ENCODE data around the gene SH2D5.

SH2D5 gene

DNA sequence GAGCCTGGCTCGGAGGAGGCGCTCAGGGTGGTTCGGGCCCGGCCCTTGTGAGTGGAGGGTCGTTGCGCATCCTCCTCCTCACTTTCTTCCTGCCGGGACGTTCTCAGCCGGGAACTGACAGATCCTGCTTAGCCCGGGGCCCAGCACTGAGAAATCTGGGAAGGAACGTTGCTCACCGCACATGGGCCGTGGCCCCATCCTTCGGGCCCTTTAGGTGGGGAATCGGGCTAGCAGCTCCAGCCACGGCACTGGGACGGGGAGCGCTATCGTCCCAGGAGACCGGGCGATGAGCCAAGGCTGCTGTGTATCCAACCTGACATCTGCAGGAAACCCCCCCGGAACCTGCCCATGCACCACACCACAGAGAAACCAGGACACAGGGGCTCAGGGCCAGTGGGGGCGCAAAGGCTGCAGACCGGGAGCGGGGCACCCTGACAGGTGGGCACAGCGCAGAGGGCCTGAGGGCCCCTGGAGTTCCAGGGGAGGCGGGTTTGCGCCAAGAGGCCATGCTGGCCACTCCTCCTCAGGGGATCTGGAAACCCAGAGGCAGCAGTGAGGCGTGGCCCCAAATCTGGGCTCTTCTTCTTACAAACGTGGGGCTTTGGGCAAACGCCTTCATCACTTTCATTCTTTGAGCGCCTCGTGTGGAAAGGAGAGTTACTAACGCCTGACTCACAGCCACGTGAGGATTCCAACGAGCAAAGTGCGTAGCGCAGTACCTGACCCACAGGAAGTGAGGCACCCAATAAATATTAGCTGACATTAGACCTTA lies at the start of gene SH2D5:
TSS of gene SH2D5 (minus strand) at position 116 of the 772 bp plus-strand sequence. CDS start 4,659 bp downstream, outside the sequence.
- peak; percentile 22 for DNase-seq

DNA sequence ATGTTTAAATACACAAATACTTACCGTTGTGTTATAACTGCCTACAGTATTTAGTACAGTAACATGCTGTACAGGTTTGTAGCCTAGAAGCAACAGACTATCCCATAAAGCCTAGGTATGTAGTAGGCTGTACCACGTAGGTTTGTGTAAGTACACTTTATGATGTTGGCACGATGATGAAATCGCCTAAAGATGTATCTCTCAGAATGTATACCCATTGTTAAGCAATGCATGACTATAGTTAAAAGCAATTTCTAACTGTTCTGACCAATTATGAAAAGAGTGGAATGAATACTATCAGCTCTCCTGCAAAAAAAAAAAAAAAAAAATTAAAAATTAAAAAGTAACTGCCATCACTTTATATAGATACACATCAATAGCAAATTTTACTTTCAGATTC lies 43.2 kb upstream of the SH2D5 start:
- DNase-seq: no peak

DNA sequence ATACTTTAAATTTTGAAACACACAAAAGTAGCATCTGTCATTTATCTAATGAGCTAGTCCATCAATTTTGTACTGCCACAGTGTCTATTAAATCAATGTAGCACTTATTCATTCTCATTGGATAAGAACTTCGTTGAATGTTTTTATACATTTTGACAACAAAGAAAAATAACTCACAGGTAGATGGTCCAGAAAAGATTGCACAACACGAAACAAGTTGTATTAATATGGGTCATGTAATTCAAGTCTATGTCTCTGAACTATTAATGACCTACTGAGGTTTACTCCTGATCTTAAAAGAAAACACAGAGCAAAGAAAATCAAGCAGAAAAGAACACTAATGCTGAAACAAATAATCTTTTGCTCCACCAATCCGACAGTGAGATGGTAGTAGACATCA lies 39.3 kb upstream of the SH2D5 start:
- DNase-seq: no peak

DNA sequence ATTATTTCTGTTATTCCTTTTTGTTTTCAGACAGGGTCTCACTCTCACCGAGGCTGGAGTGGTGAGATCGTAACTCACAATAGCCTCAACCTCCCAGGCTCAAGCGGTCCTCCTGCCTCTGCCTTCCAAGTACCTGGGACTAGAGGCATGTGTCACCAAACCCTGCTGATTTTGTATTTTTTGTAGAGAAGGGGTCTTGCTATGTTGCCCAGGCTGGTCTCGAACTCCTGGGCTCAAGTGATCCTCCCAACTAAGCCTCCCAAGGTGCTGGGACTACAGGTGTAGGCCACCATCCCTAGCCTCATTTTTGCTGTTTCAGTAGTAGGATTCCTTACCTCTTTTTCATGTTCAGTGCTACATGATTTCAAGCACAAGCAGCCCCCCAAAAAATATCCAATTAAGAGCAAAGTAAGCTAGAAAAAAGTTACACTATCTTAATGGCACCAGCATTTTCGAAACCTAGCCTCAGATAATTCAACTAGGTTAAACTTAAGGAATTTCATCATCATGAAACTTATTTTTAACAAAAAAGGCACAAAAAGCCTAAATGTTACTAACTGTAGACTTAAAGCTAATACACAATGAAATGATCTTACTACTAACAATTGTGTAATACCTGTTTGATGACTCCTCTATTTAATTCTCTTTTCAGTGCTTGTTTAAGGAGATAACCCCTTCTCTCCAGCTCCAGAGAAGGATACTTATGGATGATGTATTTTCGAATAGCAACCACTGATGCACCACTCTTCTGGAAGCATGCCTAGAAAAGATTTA lies 38.0 kb upstream of the SH2D5 start:
- DNase-seq: no peak

DNA sequence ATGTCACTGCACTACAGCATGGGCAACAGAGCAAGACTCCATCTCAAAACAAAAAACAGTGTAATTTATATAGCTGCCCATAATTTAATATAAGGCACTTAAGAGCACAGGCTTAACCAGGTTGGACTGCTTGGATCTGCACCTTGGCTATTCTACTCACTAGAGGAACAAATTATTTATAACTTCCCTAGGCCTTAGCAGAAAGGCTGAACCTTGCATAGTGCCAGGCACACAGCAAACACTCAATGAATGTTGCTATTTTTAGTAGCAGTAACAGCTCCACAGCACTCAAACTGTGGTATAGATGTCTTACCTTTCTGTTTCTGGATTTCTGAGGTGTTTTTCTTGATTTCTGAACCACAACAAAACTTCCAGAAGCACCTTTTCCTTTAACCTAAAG lies 34.8 kb upstream of the SH2D5 start:
- no peak for DNase-seq

GRCh38 chr1:20763417-20763816 lies 30.9 kb upstream of the SH2D5 start:
- DNase-seq: no peak

DNA sequence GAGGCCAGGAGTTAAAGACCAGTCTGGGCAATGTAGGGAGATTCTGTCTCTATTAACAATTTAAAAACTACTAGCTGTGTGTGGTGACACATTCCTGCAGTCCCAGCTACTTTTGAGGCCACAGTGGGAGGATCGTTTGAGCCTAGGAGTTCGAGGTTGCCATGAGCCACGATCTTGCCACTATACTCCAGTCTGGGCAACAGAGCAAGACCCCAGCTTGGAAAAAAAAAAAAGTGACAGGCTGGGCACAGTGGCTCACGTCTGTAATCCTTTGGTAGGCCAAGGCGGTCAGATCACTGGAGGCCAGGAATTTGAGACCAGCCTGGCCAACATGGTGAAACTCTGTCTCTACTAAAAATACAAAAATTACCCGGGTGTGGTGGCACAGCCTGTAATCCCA lies 27.8 kb upstream of the SH2D5 start:
- DNase-seq: no peak

- DNase-seq: no peak
These were observed 21.1 kb upstream of the SH2D5 start for GRCh38 chr1:20753589-20753988.

DNA sequence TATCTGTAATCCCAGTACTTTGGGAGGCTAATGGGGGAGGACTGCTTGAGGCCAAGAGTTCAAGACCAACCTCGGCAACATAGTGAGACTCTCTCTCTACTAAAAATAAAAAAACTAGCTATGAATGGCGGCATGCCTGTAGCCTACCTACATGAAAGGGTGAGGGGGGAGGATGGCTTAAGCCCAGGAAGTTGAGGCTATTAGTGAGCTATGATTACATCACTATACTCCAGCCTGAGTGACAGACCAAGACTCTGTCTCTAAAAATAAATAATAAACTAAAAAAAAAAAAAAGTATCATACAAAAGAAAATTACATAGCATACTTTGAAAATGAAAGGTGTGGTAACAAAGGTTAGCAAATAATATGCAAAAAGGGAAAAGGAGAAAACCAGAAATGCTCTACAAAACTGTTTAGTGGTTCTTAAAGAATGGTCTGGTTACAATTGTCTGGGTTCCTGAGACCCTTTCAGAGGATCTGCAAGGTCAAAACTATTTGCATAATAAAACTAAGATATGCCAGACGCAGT lies 19.0 kb upstream of the SH2D5 start:
- no peak for DNase-seq

- no peak for DNase-seq
These were observed 10.2 kb upstream of the SH2D5 start for GRCh38 chr1:20742671-20743070.

DNA sequence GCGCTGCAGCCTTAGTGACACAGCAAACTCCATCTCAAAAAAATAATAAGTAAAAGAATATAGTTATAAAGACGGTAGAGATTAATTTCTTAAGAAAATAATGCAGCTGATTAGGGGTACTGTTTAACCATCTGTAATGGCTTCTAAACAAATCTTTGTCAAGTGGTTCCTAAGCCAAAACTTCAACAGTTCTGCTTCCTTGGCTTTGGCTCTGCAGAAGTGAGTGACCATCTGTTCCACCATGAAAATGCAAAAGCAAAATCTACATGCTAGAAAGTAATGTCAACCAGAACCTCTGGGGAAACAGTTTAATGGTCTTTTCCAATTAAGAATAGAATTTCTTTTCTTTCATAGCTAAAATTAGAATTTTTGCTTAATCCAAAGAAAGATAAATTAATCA lies 8.3 kb upstream of the SH2D5 start:
- no peak for DNase-seq

GRCh38 chr1:20739225-20739624 lies 6.7 kb upstream of the SH2D5 start:
- DNase-seq: no peak

DNA sequence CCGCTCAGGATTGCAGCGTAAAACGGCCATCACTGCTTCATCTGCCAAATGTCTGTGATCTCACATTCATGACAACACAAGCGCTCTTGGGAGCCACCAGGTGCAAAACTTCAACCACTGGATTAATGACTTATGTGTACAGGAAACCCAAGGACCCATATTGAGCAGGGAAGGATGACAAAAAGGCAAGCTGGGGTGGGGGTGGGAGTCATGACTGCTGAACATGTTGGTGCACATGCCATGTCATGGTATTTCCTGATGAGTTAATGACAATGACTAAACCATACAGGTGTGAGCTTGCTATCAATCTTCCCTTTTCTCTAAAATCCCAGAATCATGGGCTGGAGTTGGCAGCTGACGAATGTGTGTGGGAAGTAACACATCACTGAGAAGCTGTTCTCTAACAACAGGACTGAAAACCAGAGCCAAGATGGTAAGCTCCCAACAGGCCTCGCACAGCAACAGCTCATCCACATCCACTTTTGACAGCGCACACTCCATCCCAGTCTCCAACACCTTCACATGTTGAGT lies 3.1 kb upstream of the SH2D5 start:
- no peak for DNase-seq

DNA sequence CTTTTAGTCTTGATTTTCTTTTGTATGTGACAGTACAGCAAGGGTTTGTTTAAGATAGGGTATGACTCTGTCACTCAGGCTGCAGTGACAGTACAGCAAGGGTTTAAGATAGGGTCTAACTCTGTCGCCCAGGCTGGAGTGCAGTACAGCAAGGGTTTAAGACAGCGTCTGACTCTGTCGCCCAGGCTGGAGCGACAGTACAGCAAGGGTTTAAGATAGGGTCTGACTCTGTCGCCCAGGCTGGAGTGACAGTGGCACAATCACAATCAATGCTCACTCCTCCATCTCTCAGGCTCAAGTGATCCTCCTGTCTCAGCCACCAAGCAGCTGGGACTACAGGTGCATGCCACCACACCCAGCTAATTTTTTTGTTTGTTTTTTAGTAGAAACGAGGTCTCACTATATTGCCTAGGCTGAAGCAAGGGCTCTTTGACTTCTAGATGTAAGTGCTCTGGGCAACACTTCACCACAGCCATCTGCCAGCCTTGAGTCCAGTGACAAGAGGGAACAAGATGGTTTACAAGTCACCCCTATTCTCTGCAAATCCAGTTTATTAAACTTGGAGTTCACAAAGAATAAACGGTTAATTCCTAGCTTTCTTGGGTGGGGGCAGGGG lies 965 bp upstream of the SH2D5 start:
- DNase-seq: no peak

- DNase-seq: no peak
These were observed 374 bp downstream of the SH2D5 start for GRCh38 chr1:20732071-20732587.

DNA sequence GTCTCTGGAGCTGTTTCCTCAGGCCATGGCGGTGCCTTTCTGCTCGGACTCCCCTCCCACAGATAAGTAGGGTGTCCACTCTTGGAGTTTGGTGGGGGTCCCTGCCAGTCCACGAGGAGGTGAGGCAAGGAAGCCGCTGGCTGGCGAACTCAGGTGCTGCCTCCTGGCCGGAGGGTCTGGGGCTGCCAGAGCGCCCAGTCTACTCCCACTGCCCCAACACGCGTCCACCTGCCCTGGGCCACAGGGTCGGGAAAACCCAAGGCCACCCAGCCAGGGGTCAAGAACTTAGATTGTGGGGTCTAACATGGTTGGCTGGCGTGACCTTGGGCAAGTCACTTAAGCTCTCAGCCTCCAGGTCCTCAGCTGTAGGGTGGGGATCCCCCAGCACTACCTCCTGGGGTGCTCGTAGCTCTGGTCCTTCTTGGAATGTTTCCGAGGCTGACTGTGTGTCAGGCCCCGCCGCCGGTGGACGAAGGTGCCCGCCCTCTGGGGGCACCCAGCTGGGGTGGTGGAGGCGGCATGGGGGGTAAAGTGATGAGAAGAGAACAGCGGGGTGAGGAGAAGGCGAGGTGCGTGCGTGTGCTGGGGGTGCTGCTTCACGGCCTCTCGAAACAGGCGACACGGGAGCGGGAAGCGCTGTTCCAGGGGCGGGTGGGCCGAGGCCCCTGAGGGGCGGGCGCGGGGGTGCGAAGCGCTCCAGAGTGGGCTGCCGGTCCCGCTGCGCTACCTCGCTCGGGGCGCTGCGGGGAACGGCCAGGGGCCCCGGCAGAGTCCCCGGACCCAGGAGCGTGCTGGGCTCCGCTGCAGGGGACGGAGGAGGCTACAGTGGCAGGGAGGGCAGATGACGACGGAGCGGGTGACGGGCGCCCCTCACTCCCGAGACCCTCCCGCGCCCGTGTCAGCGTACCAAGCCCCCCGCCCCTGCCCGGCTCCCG lies 1.2 kb downstream of the SH2D5 start:
- no peak for DNase-seq

DNA sequence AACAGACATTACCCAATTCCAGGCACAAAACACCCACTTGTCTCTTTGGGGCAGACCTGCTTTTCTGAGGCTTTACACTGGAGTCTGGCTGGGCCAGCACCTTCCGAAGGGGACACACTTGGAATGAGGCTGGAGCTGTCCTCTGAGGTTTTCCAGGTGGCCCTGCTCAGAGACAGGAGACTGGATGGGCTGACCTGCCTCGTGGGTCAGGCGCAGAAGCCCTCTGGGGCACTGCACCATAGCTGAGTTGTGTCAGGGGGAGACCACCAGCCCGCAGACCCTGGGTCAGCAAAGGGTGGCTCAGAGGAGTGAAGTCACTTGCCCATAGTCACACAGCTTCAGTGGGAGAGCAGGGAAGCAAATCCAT lies 1.8 kb downstream of the SH2D5 start:
- no peak for DNase-seq

DNA sequence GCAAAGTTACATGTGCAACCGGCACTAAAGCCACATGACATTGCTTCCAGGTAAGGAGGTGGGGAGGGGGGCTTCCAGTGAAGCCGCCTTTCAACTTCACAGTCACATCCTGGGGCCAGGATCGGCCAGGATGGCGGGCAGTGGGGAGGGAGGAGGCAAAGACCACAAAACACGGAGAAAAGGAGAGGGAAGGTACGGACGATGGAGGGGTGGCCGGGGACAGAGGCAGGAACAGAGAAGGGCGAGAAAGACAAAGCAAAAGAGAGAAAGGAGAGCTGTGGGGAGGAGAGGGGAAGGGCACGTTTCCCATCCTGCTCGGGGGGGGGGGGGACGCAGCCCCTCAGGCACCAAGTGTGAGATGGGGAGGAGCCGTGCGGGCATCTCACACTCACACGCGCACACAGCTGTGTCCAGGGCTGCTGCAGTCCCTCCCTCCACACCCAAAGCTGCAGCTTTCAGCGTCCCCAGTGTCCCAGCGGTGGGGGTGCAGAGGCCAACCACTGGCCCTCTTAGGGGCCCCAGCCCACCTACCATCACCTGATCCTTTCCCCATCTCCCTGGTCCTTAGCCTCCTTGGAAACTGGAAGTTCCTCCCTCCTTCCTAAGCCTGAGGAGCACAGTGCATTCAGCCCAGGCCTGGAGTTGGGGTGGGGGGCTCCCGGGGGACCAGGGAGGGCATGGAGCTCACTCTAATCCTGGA lies 2.4 kb downstream of the SH2D5 start:
- no peak for DNase-seq

GRCh38 chr1:20729155-20729931 lies 3.2 kb downstream of the SH2D5 start:
- no peak for DNase-seq

GRCh38 chr1:20728371-20729154 lies 3.9 kb downstream of the SH2D5 start:
- DNase-seq: no peak
